HG03139 (cell line): ENCODE results near the gene DPPA3.
"Not testable (repeated sequence)": the region's sequence is repeated elsewhere in the genome, so short reads cannot be mapped to it uniquely, and the experiment has no call there.

Source experiments
- ATAC-seq: cut with Tn5 transposase; IDR thresholded peaks from one replicate; pipeline ENCODE4 v1.9.1; 2021; ENCODE audit not compliant: unreplicated experiment

The DPPA3 gene

DNA sequence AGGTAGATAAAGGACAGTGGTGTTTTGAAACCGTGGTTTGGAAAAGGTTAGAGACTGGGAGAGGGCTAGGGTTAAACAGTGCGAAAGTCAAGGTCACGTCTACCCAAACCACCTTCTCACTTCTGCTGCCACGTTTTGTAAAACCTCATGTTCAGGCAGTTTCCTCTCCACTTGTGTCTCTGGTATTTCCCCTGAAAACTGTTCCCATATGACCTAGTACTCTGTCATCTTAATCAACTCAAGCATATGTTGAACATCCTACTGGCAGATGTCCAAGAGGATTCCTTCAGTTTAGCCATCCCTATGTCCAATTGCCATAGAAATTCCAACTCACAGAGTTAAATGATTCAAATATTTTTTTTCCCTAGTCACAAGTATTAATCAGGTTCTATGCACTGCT lies 18.5 kb downstream of the DPPA3 start:
- no peak for ATAC-seq

DNA sequence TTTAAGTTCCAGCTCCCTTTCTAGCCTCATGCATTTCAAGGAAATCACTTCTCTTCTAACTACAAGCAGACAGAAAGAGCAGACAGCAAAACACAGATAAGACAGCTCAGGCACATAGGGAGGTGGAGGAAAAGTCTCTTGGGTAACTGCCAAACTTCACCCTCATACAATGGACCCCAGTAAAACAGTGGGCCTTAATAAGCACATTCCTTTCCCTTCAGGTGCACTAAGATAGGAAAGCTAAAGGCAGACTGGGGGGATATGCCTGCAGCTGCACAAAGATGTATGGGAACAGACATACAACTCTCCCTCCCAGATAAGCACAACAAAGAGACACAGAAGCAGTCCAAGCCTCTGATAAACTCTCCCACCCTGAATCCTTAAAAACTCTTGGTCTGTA lies 19.8 kb downstream of the DPPA3 start:
- ATAC-seq, result not testable (repeated sequence)

DNA sequence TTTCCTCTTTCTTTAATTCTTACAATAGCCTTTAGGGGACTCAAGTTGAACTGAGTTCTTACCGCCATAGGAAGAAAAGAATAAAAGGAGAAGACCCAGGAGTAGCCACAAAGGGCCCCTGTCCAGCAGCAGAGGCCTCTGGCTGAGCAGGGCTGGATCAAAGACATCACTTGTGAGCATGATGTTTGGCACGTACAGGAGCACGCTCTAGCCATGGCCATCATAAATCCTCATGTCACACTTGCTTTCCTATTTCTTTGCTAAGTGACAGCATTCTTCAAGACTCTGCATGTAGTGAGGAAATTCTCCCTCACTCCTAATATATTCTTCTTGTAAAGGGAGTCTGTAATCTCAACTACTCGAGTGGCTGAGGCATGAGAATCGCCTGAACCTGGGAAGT lies 20.3 kb downstream of the DPPA3 start:
- ATAC-seq, result no peak

DNA sequence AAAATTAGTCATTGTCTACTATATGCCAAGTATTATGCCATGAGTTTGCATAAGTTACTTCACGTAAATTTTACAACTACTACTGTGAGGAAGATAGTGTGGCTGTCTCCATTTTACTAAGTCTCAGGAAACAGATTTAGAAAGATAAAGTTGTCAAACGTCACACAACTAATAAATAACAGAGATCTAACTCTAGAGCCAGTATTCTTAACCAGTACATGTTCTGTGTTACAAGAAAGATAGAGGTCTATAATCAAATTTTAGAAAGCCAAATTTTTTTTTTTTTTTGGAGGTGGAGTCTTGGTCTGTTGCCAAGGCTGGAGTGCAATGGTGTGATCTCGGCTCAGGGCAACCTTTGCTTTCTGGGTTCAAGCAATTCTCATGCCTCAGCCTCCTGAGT lies 21.8 kb downstream of the DPPA3 start:
- no peak for ATAC-seq

DNA sequence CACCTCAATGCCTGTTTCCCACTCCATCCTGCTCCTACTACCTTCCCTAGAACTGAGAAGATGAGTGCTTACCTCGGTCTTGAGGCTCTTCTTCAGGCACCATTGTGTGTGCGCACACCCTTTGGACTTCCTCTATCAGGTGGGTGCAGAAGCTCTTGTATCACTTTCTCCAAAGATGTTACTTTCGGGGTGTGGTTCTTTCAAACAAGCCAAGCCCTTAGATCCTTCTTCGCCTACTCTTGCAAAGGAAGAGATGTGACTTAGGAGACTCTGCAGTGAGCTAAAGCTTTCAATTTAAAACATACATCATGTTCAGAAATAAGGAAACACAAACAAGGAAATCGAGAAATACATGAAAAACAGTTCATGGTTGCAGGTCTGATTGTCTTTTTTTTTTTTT lies 36.0 kb downstream of the DPPA3 start, which contains the start of gene CLEC4C:
Gene CLEC4C (minus strand): TSS at position 130 of the 400 bp plus-strand sequence. CDS start 27 bp downstream, at position 103.
- no peak for ATAC-seq

DNA sequence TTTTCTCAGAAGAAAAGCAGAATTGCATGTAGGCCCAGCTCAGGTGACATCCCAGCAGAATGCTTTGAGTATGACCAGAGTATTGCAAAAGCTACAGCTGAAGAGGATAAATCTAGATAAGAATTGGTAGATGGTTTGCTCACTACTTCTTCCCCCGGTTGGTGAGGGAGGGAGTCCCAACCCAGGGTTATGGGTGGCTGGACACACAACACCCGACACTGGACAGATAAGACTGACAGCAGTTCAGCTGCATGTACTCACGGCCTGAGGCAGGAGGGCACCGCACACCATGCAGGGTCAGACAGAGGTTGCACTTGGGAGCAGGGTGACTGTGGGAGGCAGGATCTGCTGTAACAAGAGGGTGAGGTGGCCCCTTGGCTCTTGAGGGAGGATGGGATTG lies 37.6 kb downstream of the DPPA3 start:
- ATAC-seq, result no peak

DNA sequence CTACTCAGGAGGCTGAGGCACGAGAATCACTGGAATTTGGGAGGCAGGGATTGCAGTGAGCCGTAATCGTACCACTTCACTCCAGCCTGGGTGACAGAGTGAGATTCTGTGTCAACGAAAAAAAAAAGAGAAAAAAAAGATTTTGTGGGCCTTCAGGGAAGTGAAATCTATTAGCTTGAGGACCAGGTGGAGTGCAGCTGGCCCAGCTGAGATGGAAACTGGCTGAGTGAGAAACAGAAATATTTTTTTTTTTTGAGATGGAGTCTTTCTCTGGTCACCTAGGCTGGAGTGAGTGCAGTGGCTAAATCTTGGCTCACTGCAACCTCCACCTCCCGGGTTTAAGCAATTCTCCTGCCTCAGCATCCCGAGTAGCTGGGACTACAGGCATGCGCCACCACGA lies 38.2 kb downstream of the DPPA3 start:
- ATAC-seq, result no peak

DNA sequence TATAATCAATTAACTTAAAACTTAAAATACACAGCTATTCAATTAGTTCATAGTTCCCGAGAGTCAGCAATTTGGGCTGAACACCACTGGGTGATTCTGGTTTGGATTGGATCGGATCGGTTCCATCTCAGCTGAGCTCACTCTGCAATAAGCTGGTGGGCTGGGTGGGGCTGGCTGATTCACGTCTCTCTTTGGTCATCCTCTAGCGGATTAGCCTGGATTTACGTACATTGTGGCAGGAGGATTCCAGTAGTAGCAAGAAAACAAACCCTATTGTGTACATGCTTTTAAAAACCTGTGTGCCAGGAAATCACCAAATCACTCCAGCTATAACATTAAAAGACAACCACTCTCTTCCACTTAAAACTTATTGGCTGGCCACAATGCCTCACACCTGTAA lies 39.1 kb downstream of the DPPA3 start:
- no peak for ATAC-seq

DNA sequence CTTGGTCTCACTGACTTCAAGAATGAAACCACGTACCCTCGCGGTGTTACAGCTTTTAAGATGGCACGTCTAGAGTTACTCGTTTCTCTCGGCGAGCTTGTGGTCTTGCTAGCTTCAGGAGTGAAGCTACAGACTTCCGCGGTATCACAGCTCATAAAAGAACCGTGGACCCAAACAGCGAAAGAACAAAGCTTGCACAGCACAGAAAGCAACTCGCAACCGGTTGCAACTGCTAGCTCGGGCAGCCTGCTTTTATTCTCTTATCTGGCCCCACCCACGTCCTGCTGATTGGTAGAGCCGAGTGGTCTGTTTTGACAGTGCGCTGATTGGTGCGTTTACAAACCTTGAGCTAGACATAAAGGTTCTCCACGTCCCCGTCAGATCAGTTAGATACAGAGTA lies 40.2 kb downstream of the DPPA3 start:
- ATAC-seq, result no peak

DNA sequence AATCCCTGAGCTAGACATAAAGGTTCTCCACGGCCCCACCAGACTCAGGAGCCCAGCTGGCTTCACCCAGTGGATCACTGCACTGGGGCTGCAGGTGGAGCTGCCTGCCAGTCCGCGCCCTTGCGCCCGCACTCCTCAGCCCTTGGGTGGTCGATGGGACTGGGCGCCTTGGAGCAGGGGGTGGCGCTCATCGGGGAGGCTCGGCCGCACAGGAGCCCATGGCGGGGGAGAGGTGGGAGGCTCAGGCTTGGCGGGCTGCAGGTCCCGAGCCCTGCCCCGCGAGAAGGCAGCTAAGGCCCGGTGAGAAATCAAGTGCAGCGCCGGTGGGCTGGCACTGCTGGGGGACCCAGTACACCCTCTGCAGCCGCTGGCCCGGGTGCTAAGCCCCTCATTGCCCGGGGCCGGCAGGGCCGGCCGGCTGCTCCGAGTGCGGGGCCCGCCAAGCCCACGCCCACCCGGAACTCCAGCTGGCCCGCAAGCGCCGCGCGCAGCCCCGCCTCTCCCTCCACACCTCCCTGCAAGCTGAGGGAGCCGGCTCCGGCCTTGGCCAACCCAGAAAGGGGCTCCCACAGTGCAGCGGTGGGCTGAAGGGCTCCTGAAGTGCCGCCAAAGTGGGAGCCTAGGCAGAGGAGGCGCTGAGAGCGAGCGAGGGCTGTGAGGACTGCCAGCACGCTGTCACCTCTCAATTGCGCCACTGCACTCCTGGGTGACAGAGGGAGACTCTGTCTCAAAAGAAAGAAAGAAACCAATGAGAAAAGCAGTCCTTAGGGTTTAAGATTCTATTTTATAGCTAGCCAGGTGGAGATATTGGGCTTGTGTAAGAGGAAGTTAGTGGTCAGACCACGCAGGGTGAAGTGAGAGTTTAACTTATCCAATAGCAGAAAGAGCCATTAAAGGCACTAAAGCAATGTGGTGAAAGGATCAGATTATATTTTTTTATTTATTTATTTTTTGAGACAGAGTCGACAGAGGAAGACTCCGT lies 41.0 kb downstream of the DPPA3 start:
- ATAC-seq, result not testable (repeated sequence)

DNA sequence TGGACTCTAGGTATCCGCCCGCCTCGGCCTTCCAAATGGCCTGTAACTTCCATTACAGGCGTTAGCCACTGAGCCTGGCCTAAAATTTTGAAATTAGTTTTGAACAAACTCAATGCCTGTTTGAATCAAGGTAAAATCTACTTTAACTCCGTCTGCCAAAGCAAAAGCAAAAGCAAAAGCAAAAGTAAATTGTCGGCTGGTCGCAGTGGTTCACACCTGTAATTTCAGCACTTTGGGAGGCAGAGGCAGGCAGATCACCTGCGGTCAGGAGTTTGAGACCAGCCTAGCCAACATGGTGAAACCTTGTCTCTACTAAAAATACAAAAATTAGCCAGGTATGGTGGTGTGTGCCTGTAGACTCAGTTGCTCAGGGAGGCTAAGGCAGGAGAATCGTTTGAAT lies 44.4 kb downstream of the DPPA3 start:
- not testable (repeated sequence) for ATAC-seq

DNA sequence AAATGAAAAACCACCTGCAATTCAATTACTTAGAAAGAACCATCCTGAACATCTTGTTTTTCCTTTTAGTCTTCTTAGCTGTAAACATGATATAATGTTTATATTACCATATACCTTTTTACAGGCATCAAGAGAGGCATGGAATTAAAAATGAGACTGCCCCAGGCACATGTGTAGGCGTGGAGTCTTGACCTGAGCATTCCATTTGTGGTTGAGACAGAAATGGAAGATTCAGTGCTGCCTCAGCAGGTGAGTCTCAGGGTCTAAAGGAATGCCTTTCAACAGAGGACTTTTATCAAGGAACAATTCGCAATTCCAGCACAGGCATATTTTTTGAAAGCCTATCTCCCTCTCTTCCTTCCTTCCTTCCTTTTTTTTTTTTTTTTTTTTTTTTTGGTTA lies 45.8 kb downstream of the DPPA3 start:
- ATAC-seq, result no peak

DNA sequence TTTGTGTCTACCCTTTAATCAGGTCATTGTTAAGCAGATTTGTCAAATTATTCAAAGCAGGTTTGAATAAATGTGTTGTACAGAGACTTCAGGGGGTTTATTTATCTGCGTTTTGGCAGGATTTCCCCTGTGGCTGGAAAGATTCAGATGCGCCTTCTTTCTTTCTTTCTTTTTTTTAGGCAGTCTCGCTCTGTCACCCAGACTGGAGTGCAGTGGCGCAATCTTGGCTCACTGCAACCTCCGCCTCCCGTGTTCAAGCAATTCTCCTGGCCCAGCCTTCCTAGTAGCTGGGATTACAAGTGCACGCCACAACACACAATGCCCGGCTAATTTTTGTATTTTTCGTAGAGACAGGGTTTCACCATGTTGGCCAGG lies 47.5 kb downstream of the DPPA3 start:
- no peak for ATAC-seq
